Panc1 (cell line): ENCODE data around the gene KCNC3. TPM values are rescaled to one million over a fixed set of nuclear protein-coding genes. Genes with fewer than 3 reads are reported as not detected.

Experiments used
- ATAC-seq: fragments of 200-7000 bp; cut with Tn5 transposase; 2 replicates; pipeline ENCODE4 v1.9.1; 2020; ENCODE audit warnings: mild to moderate bottlenecking, moderate library complexity
- BruUV-seq: library from RNA; stranded (reverse); fragments of 400-500 nt; replicated peaks from 2 replicates; lab custom pipeline; 2021; lab: Mats Ljungman, UMichigan
- CTCF ChIA-PET: fragments of 300-600 bp; sonication (Branson Sonifier 250); formaldehyde crosslinking; loops from one replicate; lab custom pipeline; 2022; ENCODE audit warnings: antibody characterized with exemption; lab: Charles Lee
- POLR2A ChIA-PET: fragments of 300-600 bp; sonication (Branson Sonifier 250); formaldehyde crosslinking; loops from one replicate; lab custom pipeline; 2022; ENCODE audit warnings: antibody characterized with exemption; lab: Charles Lee
- DNase-seq: peaks from one replicate; pipeline ENCODE4 v3.0.0-alpha.2; 2010; ENCODE audit warnings: low read depth, low spot score
- H3K27ac ChIP-seq: 2 replicates; pipeline ENCODE4 v1.5.1; 2011; ENCODE audit warnings: mild to moderate bottlenecking, low read length, inconsistent platforms
- H3K27me3 ChIP-seq: fragments of 200-500 bp; sonication (Bioruptor generic); 2 replicates; pipeline ENCODE4 v1.6.0; 2014; ENCODE audit warnings: low read length, inconsistent platforms; ENCODE audit not compliant: control insufficient read depth, insufficient read depth
- H3K36me3 ChIP-seq: fragments of 200-500 bp; sonication (Bioruptor generic); 2 replicates; pipeline ENCODE4 v1.5.1; 2014; ENCODE audit warnings: inconsistent platforms, mild to moderate bottlenecking, low read length, moderate library complexity; ENCODE audit not compliant: control insufficient read depth, insufficient read depth
- H3K4me1 ChIP-seq: 2 replicates; pipeline ENCODE4 v1.5.1; 2011; ENCODE audit warnings: inconsistent platforms, mild to moderate bottlenecking, low read length, moderate library complexity; ENCODE audit not compliant: control insufficient read depth, insufficient read depth
- H3K4me3 ChIP-seq, 2 experiments: 2 replicates each; pipeline ENCODE4 v1.5.1; 2011 to 2012; ENCODE audit warnings: low read depth in 2 of 2, low read length in 2 of 2, mild to moderate bottlenecking in 2 of 2, inconsistent platforms in 1 of 2, moderate library complexity in 1 of 2
- H3K9me3 ChIP-seq: fragments of 200-500 bp; sonication (Bioruptor generic); 2 replicates; pipeline ENCODE4 v1.5.1; 2014; ENCODE audit warnings: low read depth, mild to moderate bottlenecking, inconsistent platforms, low read length, moderate library complexity; ENCODE audit not compliant: control insufficient read depth, insufficient read depth
- CTCF ChIP-seq: fragments of 450-650 bp; IDR thresholded peaks from 2 replicates; pipeline ENCODE4 v1.5.1; 2017; ENCODE audit warnings: mild to moderate bottlenecking
- POLR2AphosphoS5 ChIP-seq: IDR thresholded peaks from 2 replicates; pipeline ENCODE4 v1.6.1; 2012; ENCODE audit warnings: mild to moderate bottlenecking, low read depth, low read length, moderate library complexity
- SIN3A ChIP-seq: IDR thresholded peaks from 2 replicates; pipeline ENCODE4 v1.6.1; 2012; ENCODE audit warnings: low read depth, mild to moderate bottlenecking, low read length, moderate library complexity, borderline replicate concordance; ENCODE audit not compliant: insufficient read depth
- TCF7L2 ChIP-seq: IDR thresholded peaks from 2 replicates; pipeline ENCODE4 v1.6.1; 2011; ENCODE audit warnings: mild to moderate bottlenecking, low read depth, low read length, inconsistent platforms
- in situ Hi-C: cut with HindIII; loops from 2 replicates; pipeline ENCODE4 v1.10.0; 2016; ENCODE audit warnings: low sequenced_read_pairs, low pct_unique_long_range_greater_than_20kb
- intact Hi-C: fragments of 100-400 bp; cut with micrococcal nuclease; formaldehyde crosslinking; loops from one replicate; pipeline ENCODE4 v1.10.0; 2022; ENCODE audit not compliant: unreplicated experiment
- total RNA-seq: library from RNA; stranded (reverse); gene quantifications from one replicate; pipeline ENCODE4 v1.2.1, GENCODE V29; 2021; ENCODE audit not compliant: unreplicated experiment
- TF ChIP-seq, protein P1 (sequence below), 2 experiments: IDR thresholded peaks; 2 replicates each; pipeline ENCODE4 v1.6.1; 2011 to 2012; ENCODE audit warnings: low read depth in 2 of 2, control low read depth in 1 of 2, low read length in 1 of 2, mild to moderate bottlenecking in 1 of 2, moderate library complexity in 1 of 2; ENCODE audit not compliant: insufficient read depth in 1 of 2

KCNC3 gene
- total RNA-seq, 1 experiment from 2014 or later: 10.8 TPM

- POLR2A ChIA-PET: no interaction called here
- Histone ChIP-seq H3K9me3 (no peaks in the 10 kb centered on the region), H3K27ac (no peak overlapping the region), H3K36me3 (no peaks in the 10 kb centered on the region), H3K4me3 (peak overlapping the region; percentile 5 to 14; a peak in 2 of 4 replicates), H3K27me3 (no peaks in the 10 kb centered on the region), H3K4me1 (peaks cover 3% of the 10 kb centered on the region)
- ATAC-seq: peak; percentile 32
- CTCF ChIA-PET: interaction anchor here (0.5 to 0.7 kb wide), 3 partner anchors 9 to 1520 kb away, joined by 3 to 4 read pairs (median 4); no protein-coding TSS in a partner anchor
- in situ Hi-C loops (no loop called here), intact Hi-C loops (no loop called here)
- no TSS peak for BruUV-seq
- TF ChIP-seq, protein P1, sequence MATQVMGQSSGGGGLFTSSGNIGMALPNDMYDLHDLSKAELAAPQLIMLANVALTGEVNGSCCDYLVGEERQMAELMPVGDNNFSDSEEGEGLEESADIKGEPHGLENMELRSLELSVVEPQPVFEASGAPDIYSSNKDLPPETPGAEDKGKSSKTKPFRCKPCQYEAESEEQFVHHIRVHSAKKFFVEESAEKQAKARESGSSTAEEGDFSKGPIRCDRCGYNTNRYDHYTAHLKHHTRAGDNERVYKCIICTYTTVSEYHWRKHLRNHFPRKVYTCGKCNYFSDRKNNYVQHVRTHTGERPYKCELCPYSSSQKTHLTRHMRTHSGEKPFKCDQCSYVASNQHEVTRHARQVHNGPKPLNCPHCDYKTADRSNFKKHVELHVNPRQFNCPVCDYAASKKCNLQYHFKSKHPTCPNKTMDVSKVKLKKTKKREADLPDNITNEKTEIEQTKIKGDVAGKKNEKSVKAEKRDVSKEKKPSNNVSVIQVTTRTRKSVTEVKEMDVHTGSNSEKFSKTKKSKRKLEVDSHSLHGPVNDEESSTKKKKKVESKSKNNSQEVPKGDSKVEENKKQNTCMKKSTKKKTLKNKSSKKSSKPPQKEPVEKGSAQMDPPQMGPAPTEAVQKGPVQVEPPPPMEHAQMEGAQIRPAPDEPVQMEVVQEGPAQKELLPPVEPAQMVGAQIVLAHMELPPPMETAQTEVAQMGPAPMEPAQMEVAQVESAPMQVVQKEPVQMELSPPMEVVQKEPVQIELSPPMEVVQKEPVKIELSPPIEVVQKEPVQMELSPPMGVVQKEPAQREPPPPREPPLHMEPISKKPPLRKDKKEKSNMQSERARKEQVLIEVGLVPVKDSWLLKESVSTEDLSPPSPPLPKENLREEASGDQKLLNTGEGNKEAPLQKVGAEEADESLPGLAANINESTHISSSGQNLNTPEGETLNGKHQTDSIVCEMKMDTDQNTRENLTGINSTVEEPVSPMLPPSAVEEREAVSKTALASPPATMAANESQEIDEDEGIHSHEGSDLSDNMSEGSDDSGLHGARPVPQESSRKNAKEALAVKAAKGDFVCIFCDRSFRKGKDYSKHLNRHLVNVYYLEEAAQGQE (IDR thresholded peaks at IDR 0.05; ENCODE audit: insufficient read depth in 1 of 2, low read depth in 2 of 2, low read length in 1 of 2): peak; percentile 94 to 98
- TF ChIP-seq SIN3A (no peak), TCF7L2 (no peak)
- no peak for DNase-seq
These were observed 3.7 kb downstream of the KCNC3 start for GRCh38 chr19:50325310-50326100.

DNA sequence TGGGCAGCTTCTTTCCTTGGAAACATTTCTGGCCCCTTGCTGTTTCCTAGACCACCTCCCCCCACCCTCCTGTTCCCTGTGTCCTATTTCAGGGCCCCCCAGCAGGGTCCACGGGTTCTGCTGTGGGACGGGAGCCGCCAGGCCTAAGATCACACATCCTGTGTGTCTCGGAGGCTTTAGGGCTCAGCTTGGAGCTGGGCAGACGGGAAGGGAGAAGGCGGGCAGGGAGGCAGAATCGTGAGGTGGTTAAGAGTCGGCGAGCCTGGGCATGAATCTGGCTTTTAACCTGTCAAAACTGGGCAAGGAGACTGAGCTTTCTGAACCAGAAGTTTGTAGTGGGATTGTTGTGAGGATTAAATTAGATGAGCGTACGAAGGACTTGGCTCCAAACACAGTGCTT, 4.8 kb downstream of the KCNC3 start:
- BruUV-seq: no TSS peak
- ATAC-seq: no peak
- Histone ChIP-seq H3K4me3 (no peak overlapping the region), H3K27me3 (no peaks in the 10 kb centered on the region), H3K4me1 (peaks cover 3% of the 10 kb centered on the region), H3K27ac (no peak overlapping the region), H3K36me3 (no peaks in the 10 kb centered on the region), H3K9me3 (no peaks in the 10 kb centered on the region)
- in situ Hi-C loops: no loop called here
- ChIA-PET CTCF (no interaction called here), POLR2A (interaction anchor here (0.7 kb wide), 1 partner anchor 58 kb away, joined by 3 read pairs; no protein-coding TSS in a partner anchor)
- intact Hi-C loops: no loop called here
- no peak for DNase-seq
- TF ChIP-seq CTCF (no peak), SIN3A (no peak), POLR2AphosphoS5 (no peak), TCF7L2 (no peak)
- TF ChIP-seq, protein P1 (IDR thresholded peaks at IDR 0.05; ENCODE audit: insufficient read depth in 1 of 2, low read depth in 2 of 2, low read length in 1 of 2): no peak
